Kidney tubule cell (primary cell): ENCODE results near the gene CREB5.

Experiments used
- DNase-seq: peaks from one replicate; pipeline ENCODE4 v3.0.0-alpha.2; 2018; ENCODE audit warnings: low spot score

Gene CREB5

DNA sequence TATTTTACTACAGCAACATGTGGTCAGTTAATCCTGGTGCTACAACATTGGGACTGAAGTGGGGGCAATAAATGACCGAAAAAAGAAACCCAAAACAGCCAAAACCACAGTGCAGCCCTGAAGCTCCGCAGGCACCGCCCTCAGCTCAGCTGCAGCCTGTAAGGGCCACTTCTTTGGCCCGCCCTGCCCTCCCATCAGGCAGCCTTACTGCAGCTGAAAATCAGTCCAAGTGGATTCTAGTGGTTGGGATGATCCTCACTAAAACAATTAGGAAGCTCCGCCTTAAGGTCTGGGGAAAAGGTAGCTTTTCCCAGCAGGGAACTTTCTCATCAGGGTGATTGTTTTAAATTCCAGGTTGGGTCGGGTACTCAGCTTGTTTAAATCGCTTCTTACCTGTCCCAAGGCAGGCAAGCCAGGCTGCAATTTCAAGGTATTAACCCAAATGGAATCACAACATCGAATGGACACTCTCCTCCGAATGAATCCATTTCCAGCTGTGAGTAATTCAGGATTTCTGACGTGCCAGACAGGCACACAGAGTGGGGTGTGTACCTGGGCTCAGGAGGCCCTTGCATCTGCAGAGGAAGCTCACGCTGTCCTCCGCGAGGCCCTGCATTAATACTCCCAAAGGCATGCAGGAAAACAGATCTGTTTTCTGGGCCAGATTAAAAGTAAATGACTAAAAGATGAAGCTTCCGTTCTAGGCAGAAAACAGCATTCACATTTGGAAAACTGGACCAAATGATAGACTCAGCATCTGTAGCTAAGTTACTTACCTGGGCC lies 104.3 kb downstream of the CREB5 start:
- no peak for DNase-seq

DNA sequence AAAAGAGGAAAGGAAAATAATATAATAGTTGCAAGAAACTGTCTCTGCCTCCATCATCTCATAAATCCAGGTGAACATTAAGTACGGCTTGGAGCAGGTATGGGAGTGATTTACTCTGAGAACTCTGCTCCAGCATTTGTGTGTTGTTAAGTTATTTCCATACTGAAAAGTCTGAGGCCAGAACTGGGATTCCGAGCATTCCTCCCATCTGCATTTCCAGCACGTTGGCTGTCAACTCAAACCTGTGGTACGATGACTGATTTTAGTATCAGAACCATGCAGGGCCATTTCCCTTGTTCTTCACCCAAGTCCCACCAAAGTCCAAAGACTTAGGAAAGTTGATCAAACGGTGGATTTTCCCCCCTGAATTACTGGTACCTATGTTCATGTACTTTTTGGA lies 104.9 kb downstream of the CREB5 start:
- DNase-seq = no peak

DNA sequence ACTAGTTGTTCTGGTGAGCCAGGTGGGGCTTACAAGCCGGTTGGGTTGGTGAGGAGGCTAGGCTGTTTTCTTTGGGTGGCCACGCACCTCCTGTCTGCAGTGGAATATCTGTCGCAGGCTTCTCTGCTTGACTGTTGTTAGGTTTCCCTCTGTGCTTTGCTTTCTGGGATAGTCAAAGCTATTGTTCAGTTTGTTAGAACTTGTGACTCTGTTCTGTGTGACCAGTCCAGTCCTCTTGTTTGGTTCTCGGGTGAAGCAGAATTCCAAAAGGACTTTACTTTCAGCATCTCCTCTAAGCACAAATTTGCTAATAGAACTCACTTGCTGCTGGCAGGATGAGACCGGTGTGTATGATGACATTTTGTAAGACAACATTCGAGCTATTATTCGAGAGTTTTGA lies 105.3 kb downstream of the CREB5 start:
- no peak for DNase-seq

DNA sequence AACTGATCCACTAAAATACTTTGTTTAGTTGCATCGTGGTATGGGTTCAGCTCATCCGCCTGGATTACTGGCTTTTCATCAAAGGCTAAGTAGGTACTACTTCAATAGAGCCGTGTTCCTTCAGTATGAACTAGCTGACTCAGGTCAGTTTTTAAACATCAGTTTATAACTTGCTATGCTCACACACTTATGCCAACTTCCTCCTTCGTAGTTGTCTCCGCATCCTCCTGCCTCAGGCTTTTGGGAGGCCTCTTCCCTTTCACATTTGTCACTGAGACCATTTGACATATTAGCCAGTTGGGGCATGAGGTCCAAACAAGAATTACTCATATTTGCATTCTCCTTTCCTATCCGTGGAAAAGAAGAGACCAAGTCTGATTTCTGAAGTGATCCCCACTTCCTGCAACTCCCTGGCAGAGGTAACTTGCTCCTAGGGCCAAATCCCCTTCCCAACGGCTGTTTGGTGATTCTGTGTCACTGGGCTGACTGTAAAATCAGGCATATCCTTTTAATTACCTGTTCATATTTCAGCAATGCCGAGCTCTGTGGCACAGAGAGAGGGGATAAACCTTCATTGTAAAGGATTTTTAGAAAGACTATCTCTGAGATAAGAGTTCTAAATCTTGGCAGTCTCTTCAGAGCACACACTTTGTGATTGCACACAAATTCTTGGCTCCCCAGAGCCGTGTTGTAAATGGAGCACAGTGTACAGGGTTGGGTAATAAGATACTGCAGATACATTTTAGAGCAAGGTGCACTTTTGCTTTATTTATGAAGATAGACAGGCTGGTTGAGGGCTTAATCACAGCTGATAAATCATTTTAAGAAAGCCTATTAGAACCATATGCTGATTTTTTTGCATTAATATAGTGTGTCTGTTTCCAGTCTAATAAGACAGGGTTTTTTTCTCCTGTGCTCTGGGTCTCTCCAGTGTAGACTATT lies 108.0 kb downstream of the CREB5 start:
- no peak for DNase-seq

DNA sequence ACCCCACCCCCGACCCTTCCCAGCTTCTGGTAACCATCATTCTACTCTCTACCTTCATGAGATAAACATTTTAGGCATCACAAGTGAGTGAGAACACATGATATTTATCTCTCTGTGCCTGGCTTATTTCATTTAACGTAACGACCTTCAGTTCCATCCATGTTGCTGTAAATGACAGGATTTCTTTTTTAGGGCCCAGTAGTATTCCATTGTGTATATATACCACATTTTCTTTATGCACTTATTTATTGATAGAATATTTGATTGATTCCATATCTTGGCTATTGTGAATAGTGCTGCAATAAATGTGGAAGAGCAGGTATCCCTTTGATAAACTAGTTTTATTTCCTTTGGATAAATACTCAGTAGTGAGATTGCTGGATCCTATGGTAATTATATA lies 112.7 kb downstream of the CREB5 start:
- DNase-seq = no peak

DNA sequence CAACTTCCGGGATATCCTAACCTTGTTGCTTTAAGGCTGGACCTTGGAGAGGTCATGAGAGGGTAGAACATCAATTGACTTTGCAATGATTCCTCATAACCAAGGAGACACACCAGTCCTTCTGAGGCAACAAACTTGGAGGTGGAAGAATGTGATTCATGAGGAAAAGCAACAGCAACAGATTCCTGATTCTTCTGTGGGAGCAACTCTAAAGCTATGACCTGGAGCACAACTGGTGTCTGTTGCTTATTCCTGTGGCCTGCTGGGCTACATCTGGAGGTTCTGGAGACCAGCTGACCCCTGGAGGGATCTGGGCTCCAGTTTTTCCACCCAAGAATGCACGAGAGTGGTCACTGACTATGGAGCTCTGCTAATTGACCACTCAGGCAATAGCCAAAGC lies 116.6 kb downstream of the CREB5 start:
- DNase-seq = no peak

DNA sequence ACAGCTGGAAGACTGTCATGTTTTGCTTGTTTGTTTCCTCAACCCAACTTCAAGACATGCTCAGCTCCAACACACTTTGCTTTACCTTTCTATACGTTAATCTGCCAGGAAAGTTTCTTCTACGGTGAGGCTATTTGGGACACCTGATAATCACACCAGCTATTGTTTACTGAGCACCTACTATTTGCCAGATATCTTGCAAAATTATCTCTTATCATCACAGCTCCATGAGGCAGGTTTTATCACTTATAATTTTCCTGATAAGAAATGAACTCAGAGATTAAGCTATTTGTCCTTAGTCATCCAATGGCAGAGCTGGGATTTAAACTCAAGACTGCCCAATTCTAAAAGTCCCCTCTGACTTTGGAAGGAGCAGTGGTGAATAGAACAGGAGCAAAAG lies 117.4 kb downstream of the CREB5 start:
- no peak for DNase-seq

DNA sequence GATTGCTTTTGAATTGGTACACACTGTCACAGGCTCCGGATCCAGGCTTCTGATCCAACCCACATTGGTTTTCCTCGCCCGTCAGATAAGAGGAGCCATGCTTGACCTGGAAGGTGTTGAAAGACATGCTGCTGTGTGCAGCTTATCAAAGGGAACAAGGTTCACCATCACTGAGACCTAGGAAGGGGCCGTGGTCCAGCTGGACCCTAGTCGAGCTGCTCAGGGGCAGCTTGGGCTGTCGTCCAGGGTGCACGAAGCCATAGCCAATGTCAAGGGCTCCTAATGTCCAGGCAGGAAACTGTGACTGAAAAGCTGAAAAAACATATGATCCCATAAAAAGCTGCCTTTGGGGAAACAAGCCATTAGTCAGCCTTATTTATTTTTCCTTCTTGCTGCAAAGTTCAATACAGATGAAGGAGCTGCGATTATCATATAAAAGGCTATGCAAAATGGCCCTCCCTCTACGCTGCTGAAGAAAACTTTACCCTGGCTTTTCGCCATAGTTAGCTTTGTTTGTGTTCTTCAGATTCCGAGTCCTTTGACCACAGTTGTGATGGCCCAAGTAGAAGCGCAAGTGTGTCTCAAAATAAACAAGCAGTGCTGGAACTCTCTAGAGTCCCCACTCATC lies 118.0 kb downstream of the CREB5 start:
- DNase-seq = no peak

DNA sequence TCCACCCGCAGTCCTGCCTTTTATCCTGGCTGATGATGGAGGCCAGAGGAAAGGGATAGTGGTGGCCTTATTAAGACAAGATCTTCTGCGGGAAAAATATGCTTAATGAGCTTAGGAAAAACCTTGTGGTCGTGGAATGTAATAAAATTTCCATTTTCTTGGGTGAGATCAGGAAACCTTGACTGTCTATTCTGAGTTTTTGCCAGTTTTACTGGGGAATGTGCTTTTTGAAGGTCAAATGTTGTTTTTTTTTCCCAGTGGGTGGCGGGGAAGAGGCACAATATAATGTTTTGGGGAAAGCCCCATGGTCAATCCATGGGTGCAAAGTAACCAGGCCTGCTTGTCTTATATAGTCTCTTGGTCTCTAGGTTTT lies 118.5 kb downstream of the CREB5 start:
- DNase-seq = no peak

DNA sequence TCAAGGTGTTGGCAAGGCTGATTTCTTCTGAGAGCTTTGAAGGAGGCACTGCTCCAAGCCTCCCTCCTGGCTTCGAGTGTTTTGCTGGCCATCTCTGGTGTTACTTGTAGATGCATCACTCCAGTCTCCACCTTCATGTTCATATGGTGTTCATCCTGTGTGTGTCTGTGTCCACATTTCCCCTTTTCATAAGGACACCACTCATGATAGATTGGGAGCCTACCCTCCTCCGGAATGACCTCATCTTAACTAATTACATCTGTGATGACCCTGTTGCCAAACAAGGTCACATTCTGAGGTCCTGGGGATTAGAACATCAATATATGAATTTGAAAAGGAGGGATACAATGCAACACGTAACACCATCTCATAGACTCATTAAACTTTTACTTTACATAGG lies 119.0 kb downstream of the CREB5 start:
- no peak for DNase-seq

DNA sequence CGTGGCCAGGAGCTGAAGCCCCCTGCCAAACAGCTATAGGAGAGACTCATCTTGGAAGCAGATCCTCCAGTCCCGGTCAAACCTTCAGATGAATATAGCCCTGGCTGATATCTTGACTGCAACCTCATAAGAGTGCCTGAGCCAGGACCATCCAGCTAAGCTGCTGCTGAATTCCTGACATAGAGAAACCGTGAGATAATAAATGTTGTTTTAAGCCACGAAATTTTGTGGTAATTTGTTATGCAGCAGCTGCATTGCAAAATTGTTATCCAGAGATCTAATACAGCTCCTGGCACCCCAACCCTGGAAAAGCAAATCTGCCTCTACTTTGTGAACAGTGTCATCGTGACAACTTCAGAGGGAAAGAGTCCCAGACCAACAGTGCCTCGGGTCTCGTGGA lies 119.9 kb downstream of the CREB5 start:
- no peak for DNase-seq

DNA sequence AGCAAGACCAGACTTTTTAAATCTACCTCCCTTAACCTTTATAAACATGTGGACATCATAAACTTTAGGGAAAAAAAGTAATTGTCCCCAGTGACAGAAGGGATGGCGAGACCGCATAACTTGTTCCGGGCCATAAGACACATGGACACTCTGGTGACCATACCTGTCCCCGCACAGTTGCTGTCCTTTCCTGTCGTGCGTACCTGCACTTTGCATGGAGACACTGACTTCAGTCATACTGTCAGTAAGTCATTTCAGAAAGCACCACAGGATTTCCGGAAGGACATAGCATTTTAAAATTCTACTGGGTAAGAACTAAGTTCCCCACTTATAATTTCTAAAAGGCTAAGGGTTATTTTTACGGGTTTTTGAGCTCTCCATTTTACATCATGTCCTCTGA lies 120.9 kb downstream of the CREB5 start:
- no peak for DNase-seq

DNA sequence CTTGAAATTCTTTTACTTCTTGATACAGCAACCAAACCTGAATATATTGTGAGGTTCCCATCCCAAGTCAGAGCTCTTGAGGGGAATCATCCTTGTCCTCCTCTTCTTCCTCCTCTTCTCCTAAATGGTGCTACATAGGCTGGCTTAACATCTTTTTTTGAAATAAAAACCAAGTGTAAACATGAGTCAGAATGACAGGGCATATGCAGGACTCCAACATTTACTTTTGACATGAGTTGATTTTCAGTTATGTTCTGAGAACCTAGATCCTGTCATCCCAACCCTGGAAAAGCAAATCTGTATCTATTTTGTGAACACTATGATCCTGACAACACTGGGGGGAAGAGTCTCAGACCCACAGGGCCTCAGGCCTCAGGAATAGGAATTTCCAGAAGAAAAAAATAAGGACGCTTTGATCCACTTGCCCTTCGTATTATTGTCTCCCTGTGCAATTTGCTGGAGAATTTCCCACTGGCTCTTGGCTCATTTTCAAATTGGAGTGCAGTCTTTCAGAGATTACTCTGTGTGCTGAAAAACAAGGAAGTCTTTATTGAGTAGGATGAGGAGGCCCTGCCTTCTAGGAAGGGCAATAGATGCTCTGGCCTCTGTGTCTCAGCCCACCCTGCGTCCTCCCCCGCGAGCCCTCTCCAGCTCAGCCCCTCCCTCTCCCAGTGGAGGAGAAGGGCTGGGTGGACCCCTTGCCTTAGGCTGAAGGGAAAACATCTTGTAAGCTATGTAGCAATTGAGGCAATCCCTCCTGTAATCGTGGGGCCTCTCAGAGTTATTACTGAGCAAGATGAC lies 121.6 kb downstream of the CREB5 start:
- peak; percentile 43 for DNase-seq

DNA sequence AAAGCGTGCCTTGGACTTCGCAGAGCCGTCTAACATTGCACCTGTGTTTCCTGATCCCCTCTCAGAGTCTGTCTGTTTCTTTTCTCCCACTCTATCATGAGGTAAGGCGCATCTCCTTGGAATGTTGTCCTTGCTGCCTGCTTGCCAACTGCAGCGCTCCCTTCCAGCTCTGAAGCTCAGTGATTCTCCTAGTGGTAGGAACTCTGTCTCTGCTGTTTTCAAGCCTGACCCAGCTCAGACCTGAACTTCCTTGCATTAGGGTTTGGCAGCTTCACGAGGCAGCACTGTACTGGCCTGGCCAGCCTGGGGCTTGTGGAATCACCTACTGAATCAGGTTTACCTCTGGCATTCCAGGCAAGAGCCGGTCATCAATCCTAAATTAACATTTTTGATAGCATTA lies 123.9 kb downstream of the CREB5 start:
- peak; percentile 77 for DNase-seq

DNA sequence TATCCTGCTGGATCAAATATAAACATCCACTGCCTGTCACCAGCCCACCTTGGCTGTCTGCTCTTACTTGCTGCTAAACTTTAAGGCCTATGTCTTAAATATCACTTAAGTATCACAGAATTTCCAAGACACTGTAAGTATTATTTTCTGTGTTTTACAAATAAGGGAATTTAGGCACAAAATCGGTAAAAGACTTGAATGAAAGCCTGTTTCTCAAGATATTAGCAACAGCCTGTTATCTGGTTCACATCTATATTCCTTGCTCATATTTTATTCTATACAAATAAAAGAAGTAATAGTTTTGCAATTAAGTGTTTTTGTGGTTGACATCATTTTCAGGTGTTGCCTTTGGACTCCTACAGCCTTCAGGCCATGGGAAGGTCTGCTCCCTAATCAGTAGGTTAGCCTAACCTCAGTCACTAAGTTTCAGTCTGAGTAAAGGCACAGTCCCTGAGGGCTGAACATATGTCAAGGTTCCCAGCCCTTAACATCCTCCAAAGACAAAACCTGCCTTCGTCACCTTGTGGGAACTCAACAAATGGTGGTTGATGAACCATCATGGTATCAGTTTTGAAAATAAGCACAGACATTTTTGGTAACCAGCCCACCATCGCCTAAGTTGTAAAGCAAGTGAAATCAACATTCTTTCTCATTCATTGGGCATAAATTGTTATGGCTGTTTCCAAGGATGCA lies 127.1 kb downstream of the CREB5 start:
- no peak for DNase-seq

DNA sequence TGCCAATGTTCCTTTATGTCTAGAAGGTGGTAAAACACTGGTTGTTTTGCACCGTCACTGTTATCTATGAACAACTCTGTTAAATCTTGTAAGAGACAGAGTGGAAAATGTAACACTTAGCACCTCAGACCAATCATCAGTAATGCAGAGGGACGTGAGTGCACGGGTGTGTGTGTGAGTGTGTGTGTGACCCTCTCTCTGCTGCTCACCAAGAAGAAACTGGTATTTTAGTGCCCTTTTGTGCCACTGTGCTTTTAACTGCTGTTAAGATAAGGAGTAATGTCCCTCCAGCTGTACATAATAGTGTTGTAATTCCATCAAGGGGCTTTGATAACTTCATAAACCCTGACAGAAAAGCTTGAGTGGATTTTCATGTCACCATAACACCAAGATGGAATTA lies 130.1 kb downstream of the CREB5 start:
- DNase-seq = no peak

DNA sequence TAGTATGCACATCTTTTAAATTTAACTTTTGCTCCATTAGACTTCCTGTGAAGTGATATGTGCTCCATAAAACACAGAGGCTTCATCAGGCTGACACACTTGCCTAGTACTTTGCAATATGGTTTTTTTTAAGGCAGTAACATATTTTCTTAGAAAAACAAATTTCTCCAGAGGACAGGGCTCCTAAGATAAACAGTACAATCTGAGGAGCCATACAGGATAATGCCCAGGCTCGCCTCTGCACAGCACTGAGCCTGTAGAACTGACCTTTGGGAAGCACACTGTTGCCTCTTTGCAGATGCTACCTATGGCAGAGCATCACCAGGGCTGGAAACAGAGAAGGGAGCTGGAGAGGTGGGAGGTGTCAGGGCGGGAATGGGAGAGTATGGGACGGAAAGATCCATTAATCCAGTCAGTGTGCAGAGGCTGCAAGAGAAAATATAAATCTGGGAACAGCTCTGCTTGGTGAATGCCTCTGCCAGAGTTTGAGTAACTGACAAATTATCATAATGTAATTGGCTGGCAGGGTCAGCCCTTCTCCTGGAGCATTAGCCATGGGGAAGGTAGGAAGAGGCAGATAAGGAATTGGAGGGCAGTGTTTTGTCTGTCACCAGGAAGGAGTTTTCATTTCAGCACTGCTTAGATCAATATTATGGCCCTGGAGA lies 132.3 kb downstream of the CREB5 start:
- DNase-seq = no peak

DNA sequence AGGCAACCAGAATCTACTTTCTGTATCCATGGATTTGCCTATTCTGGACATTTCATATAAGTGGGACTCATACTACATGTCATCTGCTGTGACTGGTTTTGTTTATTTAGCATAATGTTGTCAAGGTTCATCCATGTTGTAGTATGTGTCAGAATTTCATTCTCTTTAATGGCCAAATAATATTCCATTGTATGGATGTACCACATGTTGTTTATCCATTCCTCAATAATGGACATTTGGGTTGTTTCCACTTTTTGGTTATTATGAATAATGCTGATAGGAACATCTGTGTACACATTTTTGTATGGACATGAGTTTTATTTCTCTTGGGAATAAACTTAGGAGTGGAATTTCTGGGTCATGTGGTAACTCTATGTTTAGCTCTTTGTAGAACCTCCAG lies 133.7 kb downstream of the CREB5 start:
- no peak for DNase-seq

DNA sequence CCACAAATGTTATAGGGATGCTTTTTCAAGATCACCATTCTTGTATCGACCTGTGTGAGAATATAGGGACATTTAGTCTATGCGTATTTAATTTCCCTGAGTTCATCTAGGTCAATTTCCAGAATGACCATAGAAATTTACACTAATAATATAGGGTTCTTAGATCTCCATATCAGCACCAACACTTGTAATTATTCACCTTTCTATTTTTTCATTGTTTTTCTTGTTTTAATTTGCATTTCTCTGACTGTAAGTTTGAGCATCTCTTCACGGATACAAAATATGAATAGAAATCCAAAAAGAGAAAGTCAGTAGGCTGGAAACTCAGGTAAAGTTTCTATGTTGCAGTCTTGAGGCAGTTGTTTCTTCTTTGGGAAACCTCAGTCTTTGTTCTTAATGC lies 134.8 kb downstream of the CREB5 start:
- no peak for DNase-seq

DNA sequence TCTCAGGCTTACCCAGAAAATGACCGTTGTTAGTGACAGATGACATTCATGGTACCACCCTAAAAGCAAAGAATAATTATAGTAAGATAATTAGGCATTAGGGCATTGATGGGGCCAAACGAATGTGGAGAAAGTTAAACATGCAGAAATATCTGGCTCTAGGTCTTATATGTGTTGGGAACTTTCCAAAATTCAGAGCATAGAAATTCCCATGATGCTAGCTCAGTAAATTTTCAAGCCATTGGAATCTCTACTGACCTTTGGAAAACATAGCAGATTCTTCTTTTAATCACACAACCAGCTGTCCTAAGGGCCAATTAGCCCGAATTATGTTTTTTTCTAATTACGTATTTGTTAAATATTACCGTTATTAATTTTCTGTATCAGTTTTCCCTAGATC lies 136.1 kb downstream of the CREB5 start:
- no peak for DNase-seq

DNA sequence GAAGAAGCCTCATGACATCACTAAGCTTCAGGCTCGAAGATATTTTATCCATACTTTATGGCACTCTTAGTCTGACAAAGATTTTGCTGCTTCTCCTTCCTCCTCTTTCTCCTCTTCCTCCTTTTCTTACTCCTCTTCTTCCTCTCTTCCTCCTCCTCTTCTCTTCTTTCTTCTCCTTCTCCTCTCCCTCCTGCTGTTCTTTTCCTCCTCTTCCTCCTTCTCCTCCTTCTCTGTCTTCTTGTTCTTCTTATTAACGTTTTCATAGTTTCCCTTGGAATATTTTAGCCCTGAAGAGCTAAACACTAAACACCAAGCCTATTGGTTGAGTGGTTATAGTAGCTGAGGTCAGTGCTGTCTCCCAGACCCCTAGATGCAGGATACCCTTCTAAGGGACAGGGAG lies 137.7 kb downstream of the CREB5 start:
- no peak for DNase-seq
